Measurements from ENCODE around the gene CLDN34. TPM values are rescaled to one million over a fixed set of nuclear protein-coding genes. Genes with fewer than 3 reads are reported as not detected.

The CLDN34 gene
- total and polyA plus RNA-seq, 2 experiments from 2014 or later = not detected

DNA sequence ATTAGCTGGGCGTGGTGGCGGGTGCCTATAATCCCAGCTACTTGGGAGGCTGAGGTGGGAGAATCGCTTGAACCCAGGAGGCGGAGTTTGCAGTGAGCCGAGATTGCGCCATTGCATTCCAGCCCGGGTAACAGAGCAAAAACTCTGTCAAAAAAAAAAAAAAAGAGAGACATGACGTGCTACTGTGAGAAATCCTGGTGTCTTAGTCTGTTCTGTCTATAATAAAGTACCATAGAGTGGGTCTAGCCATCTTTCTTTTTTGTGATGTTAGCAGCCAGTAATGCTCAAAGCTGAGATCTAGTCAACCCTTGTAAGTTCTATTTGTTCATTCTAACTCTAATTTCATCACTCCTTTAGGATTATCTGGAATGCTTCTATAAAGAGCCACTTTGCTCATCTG is 38.9 kb downstream of the CLDN34 start:
- Histone ChIP-seq H3K27ac (no peak overlapping the region), H3K4me3 (no peak overlapping the region), H3K4me1 (ENCODE audit: insufficient read depth) (peaks cover 21% of the 10 kb centered on the region), H3F3A (ENCODE audit: insufficient read depth) (peaks cover 15% of the 10 kb centered on the region; the same call in 1 of the 2 replicates), H3K79me2 (ENCODE audit: insufficient read depth) (no peaks in the 10 kb centered on the region), H3K9me2 (ENCODE audit: insufficient read depth) (no peaks in the 10 kb centered on the region), H3K9ac (no peak overlapping the region), H3K9me3 (ENCODE audit: low read depth) (no peaks in the 10 kb centered on the region), H3K27me3 (replicated peaks; ENCODE audit: insufficient read depth) (no peaks in the 10 kb centered on the region), H2AFZ (no peak overlapping the region), H3K36me3 (ENCODE audit: low read depth) (no peaks in the 10 kb centered on the region), H4K20me1 (ENCODE audit: insufficient read depth) (no peaks in the 10 kb centered on the region), H3K4me2 (ENCODE audit: unreplicated experiment) (no peak overlapping the region)
- TF ChIP-seq EZH2phosphoT487 (IDR thresholded peaks at IDR 0.05; ENCODE audit: insufficient read depth, low read depth) = no peak
- TF ChIP-seq EZH2 (IDR thresholded peaks at IDR 0.05; ENCODE audit: insufficient read depth, poor library complexity, severe bottlenecking) = no peak
- WGBS, 2 experiments (ENCODE audit: low coverage in 1 of 2, low lambda C conversion rate in 2 of 2, missing lambda C conversion rate in 2 of 2) = 78 to 88% methylated on average over 6 of the region's 8 CpGs
- in situ Hi-C loops (cut with MboI) = no loop called here
- DNase-seq = no peak

DNA sequence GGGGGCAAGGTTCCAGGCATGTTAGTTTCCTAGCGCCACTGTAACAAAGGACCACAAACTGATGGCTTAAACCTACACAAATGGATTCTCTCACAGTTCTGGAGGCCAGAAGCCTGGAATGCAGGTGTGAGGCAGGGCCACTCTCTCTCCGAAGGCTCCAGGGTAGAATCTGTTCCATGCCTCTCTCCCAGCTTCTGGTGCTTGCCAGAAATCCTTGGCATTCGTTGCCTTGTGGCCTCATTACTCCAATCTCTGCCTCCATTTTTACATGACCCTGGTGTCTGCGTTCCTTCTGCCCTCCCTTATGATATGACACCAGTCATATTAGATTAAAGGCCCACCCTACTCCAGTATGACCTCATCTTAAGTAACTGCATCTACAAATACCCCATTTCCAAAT is 39.6 kb downstream of the CLDN34 start:
- H3K27me3 ChIP-seq (replicated peaks; ENCODE audit: insufficient read depth) = no peaks in the 10 kb centered on the region
- H3K4me2 ChIP-seq (ENCODE audit: unreplicated experiment) = no peak overlapping the region
- H3K9me3 ChIP-seq (ENCODE audit: low read depth) = no peaks in the 10 kb centered on the region
- H3K9me2 ChIP-seq (ENCODE audit: insufficient read depth) = no peaks in the 10 kb centered on the region
- no peak for DNase-seq
- H3K27ac ChIP-seq = no peak overlapping the region
- peaks cover 15% of the 10 kb centered on the region; the same call in 1 of the 2 replicates for H3F3A ChIP-seq (ENCODE audit: insufficient read depth)
- in situ Hi-C loops (cut with MboI) = no loop called here
- H4K20me1 ChIP-seq (ENCODE audit: insufficient read depth) = no peaks in the 10 kb centered on the region
- TF ChIP-seq EZH2 (IDR thresholded peaks at IDR 0.05; ENCODE audit: insufficient read depth, poor library complexity, severe bottlenecking) (no peak), EZH2phosphoT487 (IDR thresholded peaks at IDR 0.05; ENCODE audit: insufficient read depth, low read depth) (no peak)
- H3K79me2 ChIP-seq (ENCODE audit: insufficient read depth) = no peaks in the 10 kb centered on the region
- no peaks in the 10 kb centered on the region for H3K36me3 ChIP-seq (ENCODE audit: low read depth)
- no peak overlapping the region for H2AFZ ChIP-seq
- peaks cover 24% of the 10 kb centered on the region for H3K4me1 ChIP-seq (ENCODE audit: insufficient read depth)
- 85 to 92% methylated on average over 2 to 4 of the region's 4 CpGs for WGBS, 2 experiments (ENCODE audit: low coverage in 1 of 2, low lambda C conversion rate in 2 of 2, missing lambda C conversion rate in 2 of 2)
- no peak overlapping the region for H3K9ac ChIP-seq
- H3K4me3 ChIP-seq = no peak overlapping the region

DNA sequence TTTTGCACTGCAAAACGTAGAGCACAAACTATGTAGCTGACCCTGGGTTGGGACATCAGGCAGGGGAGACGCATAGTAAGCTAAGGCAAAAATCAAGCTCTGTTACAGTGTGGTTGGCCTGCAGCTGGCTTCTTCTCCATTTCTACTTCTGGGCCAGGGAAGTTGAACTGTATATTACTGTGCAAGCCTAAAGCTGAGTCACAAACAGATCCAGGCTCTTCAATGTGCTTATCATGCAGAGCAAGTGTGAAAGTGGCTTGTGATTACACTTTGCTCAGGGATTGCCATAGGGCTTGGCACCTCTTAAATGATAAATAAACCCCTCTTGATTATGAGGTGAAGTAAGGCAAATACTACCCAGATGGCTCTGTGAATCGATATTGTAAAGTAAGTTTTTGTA is 40.5 kb downstream of the CLDN34 start:
- in situ Hi-C loops (cut with MboI) = no loop called here
- Histone ChIP-seq H3K9me2 (ENCODE audit: insufficient read depth) (no peaks in the 10 kb centered on the region), H3F3A (ENCODE audit: insufficient read depth) (peaks cover 15% of the 10 kb centered on the region; the same call in 1 of the 2 replicates), H3K4me1 (ENCODE audit: insufficient read depth) (peaks cover 24% of the 10 kb centered on the region), H3K36me3 (ENCODE audit: low read depth) (no peaks in the 10 kb centered on the region), H3K27ac (no peak overlapping the region), H4K20me1 (ENCODE audit: insufficient read depth) (no peaks in the 10 kb centered on the region), H3K9ac (no peak overlapping the region), H3K27me3 (replicated peaks; ENCODE audit: insufficient read depth) (no peaks in the 10 kb centered on the region), H3K4me3 (no peak overlapping the region), H3K4me2 (ENCODE audit: unreplicated experiment) (no peak overlapping the region), H3K9me3 (ENCODE audit: low read depth) (no peaks in the 10 kb centered on the region), H3K79me2 (ENCODE audit: insufficient read depth) (no peaks in the 10 kb centered on the region), H2AFZ (no peak overlapping the region)
- 28 to 58% methylated on average over 3 of the region's 3 CpGs for WGBS, 2 experiments (ENCODE audit: low coverage in 1 of 2, low lambda C conversion rate in 2 of 2, missing lambda C conversion rate in 2 of 2)
- no peak for TF ChIP-seq EZH2phosphoT487 (IDR thresholded peaks at IDR 0.05; ENCODE audit: insufficient read depth, low read depth)
- TF ChIP-seq EZH2 (IDR thresholded peaks at IDR 0.05; ENCODE audit: insufficient read depth, poor library complexity, severe bottlenecking) = no peak
- peak; percentile 53 for DNase-seq

DNA sequence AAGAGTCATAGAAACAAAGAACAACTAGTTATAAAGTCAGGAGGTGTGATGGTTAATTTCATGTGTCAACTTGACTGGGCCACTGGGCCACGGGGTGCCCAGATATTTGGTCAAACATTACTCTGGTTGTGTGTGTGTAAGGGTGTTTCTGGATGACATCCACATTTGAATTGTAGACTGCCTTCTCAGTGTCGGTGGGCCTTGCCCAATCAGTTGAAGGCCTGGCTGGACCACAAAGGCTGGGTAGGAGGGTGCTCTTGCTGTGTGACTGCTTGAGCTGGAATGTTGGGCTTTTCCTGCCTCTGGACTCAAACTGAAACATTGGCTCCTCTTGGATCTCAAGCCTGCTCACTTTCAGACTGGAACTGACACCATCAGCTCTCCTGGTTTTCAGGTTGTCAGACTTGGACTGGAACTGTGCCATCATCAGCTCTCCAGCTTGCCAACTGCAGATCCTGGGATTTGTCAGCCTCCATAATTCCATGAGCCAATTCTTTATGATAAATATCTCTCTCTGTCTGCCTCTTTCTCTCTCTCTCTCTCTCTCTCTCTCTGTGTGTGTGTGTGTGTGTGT is 41.4 kb downstream of the CLDN34 start:
- 81 to 100% methylated on average over 2 of the region's 2 CpGs for WGBS, 2 experiments (ENCODE audit: low coverage in 1 of 2, low lambda C conversion rate in 2 of 2, missing lambda C conversion rate in 2 of 2)
- Histone ChIP-seq H3K4me2 (ENCODE audit: unreplicated experiment) (no peak overlapping the region), H3K9me2 (ENCODE audit: insufficient read depth) (no peaks in the 10 kb centered on the region), H4K20me1 (ENCODE audit: insufficient read depth) (no peaks in the 10 kb centered on the region), H3K9me3 (ENCODE audit: low read depth) (no peaks in the 10 kb centered on the region), H3K4me1 (ENCODE audit: insufficient read depth) (peaks cover 23% of the 10 kb centered on the region), H3K9ac (no peak overlapping the region), H3K27ac (no peak overlapping the region), H3K79me2 (ENCODE audit: insufficient read depth) (no peaks in the 10 kb centered on the region), H2AFZ (no peak overlapping the region), H3F3A (ENCODE audit: insufficient read depth) (peaks cover 15% of the 10 kb centered on the region; the same call in 1 of the 2 replicates), H3K4me3 (no peak overlapping the region), H3K36me3 (ENCODE audit: low read depth) (no peaks in the 10 kb centered on the region), H3K27me3 (replicated peaks; ENCODE audit: insufficient read depth) (no peaks in the 10 kb centered on the region)
- TF ChIP-seq EZH2phosphoT487 (IDR thresholded peaks at IDR 0.05; ENCODE audit: insufficient read depth, low read depth) (no peak), EZH2 (IDR thresholded peaks at IDR 0.05; ENCODE audit: insufficient read depth, poor library complexity, severe bottlenecking) (no peak)
- in situ Hi-C loops (cut with MboI) = no loop called here
- peak; percentile 21 for DNase-seq
